HepG2 (cell line): Measurements from ENCODE around the gene KNG1. TPM values are rescaled to one million over a fixed set of nuclear protein-coding genes. Genes with fewer than 3 reads are reported as not detected.

ENCODE experiments used
- ATF2 ChIP-seq: sonication (generic); formaldehyde crosslinking; IDR thresholded peaks from 2 replicates; pipeline ENCODE4 v1.4.0; 2020; ENCODE audit warnings: missing genetic modification reagents
- CCAR2 ChIP-seq: fragments of 200-400 bp; formaldehyde crosslinking; optimal IDR thresholded peaks from 2 replicates; pipeline ENCODE3; 2018; ENCODE audit warnings: low read depth, mild to moderate bottlenecking, low read length, moderate library complexity
- HCFC1 ChIP-seq: fragments of 150-350 bp; IDR thresholded peaks from 2 replicates; pipeline ENCODE4 v1.6.1; 2014; ENCODE audit warnings: low read depth, low read length
- HNF1B ChIP-seq: sonication (generic); formaldehyde crosslinking; IDR thresholded peaks from 2 replicates; pipeline ENCODE4 v1.5.1; 2020; ENCODE audit warnings: mild to moderate bottlenecking, moderate library complexity, missing genetic modification reagents
- KMT2B ChIP-seq: IDR thresholded peaks from 2 replicates; pipeline ENCODE4 v1.6.1; 2016; ENCODE audit warnings: missing genetic modification reagents, missing compliant biosample characterization
- MED1 ChIP-seq: sonication (generic); formaldehyde crosslinking; IDR thresholded peaks from 2 replicates; pipeline ENCODE4 v1.4.0; 2020; ENCODE audit warnings: missing genetic modification reagents
- ZHX2 ChIP-seq, 2 experiments: sonication (generic) in 1 of 2; formaldehyde crosslinking in 1 of 2; IDR thresholded peaks; 2 replicates each; pipeline versions ENCODE4 v1.6.1 to v1.9.0; 2014 to 2022; ENCODE audit warnings: antibody characterized with exemption in 1 of 2, borderline replicate concordance in 1 of 2, inconsistent platforms in 1 of 2, low read depth in 1 of 2, missing genetic modification reagents in 1 of 2
- ZNF142 ChIP-seq: sonication (generic); formaldehyde crosslinking; IDR thresholded peaks from 2 replicates; pipeline ENCODE4 v1.4.0; 2020; ENCODE audit warnings: missing genetic modification reagents
- ZNF414 ChIP-seq: sonication (generic); formaldehyde crosslinking; IDR thresholded peaks from 2 replicates; pipeline ENCODE4 v1.5.0; 2020; ENCODE audit warnings: missing genetic modification reagents
- ZNF431 ChIP-seq: sonication (generic); formaldehyde crosslinking; IDR thresholded peaks from 2 replicates; pipeline ENCODE4 v1.9.0; 2022; ENCODE audit warnings: missing genetic modification reagents, low read depth, mild to moderate bottlenecking, borderline replicate concordance
- ZNF546 ChIP-seq: sonication (generic); formaldehyde crosslinking; conservative IDR thresholded peaks from 2 replicates; pipeline ENCODE4 v1.8.1; 2023; ENCODE audit warnings: mild to moderate bottlenecking, missing genetic modification reagents
- polyA plus RNA-seq, 8 experiments: library from polyadenylated mRNA; depleted of rRNA in 3 of 8; stranded (reverse) in 7 of 8; unstranded in 1 of 8; fragments of >200 nt; fragmentation: Illumina TruSeq in 4 of 8; extraction: Trizol in 4 of 8; gene quantifications; 2 replicates each; pipeline versions ENCODE4 v1.2.1 to v1.2.3, GENCODE V29; 2011 to 2016; ENCODE audit warnings: low read depth in 4 of 8, missing spikeins in 1 of 8, mixed read lengths in 1 of 8; ENCODE audit not compliant: insufficient read depth in 1 of 8
- total RNA-seq, 5 experiments: library from RNA; depleted of rRNA; stranded (reverse); fragments of >200 nt; fragmentation: Illumina TruSeq; extraction: Trizol; gene quantifications; 2 replicates each; pipeline ENCODE4 v1.2.3, GENCODE V29; 2016; ENCODE audit warnings: low read depth in 1 of 5

Gene KNG1
- total and polyA plus RNA-seq, 2 of the 13 experiments (the other 11 are each of a cell fraction or from before 2014, with no cell fraction given), result 6.5 to 7.0 TPM

- TF ChIP-seq ZHX2 (IDR thresholded peaks at IDR 0.05; ENCODE audit: low read depth), result no peak
- 0 out of 2 replicates have a peak, but pooled peaks have one; percentile 41 for TF ChIP-seq ZHX2 (CRISPR knock-in tag; IDR thresholded peaks at IDR 0.05; ENCODE audit: borderline replicate concordance)
- TF ChIP-seq HCFC1, result no peak
- no peak for TF ChIP-seq CCAR2
- TF ChIP-seq ZNF142 (CRISPR knock-in tag), result no peak
- TF ChIP-seq ZNF431 (CRISPR knock-in tag), result peak; percentile 27; the same call in 1 of the 2 replicates
- no peak for TF ChIP-seq ZNF414 (CRISPR knock-in tag)
- 0 out of 2 replicates have a peak, but pooled peaks have one; percentile 22 for TF ChIP-seq ATF2 (CRISPR knock-in tag)
- TF ChIP-seq HNF1B (CRISPR knock-in tag), result no peak
- TF ChIP-seq KMT2B, result no peak
- TF ChIP-seq ZNF546 (CRISPR knock-in tag), result no peak
- 0 out of 2 replicates have a peak, but pooled peaks have one; percentile 14 for TF ChIP-seq MED1 (CRISPR knock-in tag)
These were observed 73.3 kb downstream of the KNG1 start (continued) for GRCh38 chr3:186790261-186790981.
